Renal pelvis (tissue), 12 donors: ENCODE data around the gene MYH14. TPM values are rescaled to one million over a fixed set of nuclear protein-coding genes. Genes with fewer than 3 reads are reported as not detected.

Source experiments
- DNase-seq: peaks from one replicate; pipeline ENCODE4 v3.0.0-alpha.2; 2013
- long read RNA-seq, 16 experiments: transcript quantifications; one replicate each; lab custom pipeline, GENCODE V29; 2026
- polyA plus RNA-seq, 3 donors: library from polyadenylated mRNA; unstranded; fragments of 120-200 nt; gene quantifications; one replicate each; pipeline ENCODE4 v1.2.1, GENCODE V29; 2013; ENCODE audit not compliant: insufficient read length in 3 of 3

MYH14 gene
- polyA plus RNA-seq, result 10 to 100 TPM; 25.8 to 31.7 (median 27.2) TPM
- long read RNA-seq, donor 1, full-length matches to known transcripts, result 2 of 2 reads
- long read RNA-seq, donor 1, partial matches to known transcripts, result 0 of 2 reads
- long read RNA-seq, donor 1, other reads (novel, unspliced or antisense), result 0 of 2 reads
- long read RNA-seq, donor 2, transcript MYH14-207 (1 exons, 2,225 nt), result major isoform, 5 of 5 reads
- long read RNA-seq, donor 2, partial matches to known transcripts, result 0 of 5 reads
- long read RNA-seq, donor 2, other reads (novel, unspliced or antisense), result 0 of 5 reads
- long read RNA-seq, donor 3, partial matches to known transcripts, result 0 of 4 reads
- long read RNA-seq, donor 3, other reads (novel, unspliced or antisense), result 0 of 4 reads
- long read RNA-seq, donor 4, full-length matches to known transcripts, result 9 of 9 reads
- long read RNA-seq, donor 4, partial matches to known transcripts, result 0 of 9 reads
- long read RNA-seq, donor 4, other reads (novel, unspliced or antisense), result 0 of 9 reads
- long read RNA-seq, donor 5, partial matches to known transcripts, result 0 of 2 reads
- long read RNA-seq, donor 5, other reads (novel, unspliced or antisense), result 0 of 2 reads
- long read RNA-seq, donor 6, transcript MYH14-207 (1 exons, 2,225 nt), result major isoform, 5 of 6 reads
- long read RNA-seq, donor 6, partial matches to known transcripts, result 0 of 6 reads
- long read RNA-seq, donor 6, other reads (novel, unspliced or antisense), result 0 of 6 reads
- long read RNA-seq, donor 7, transcript MYH14-207 (1 exons, 2,225 nt), result major isoform, 8 of 9 reads
- long read RNA-seq, donor 7, partial matches to known transcripts, result 0 of 9 reads
- long read RNA-seq, donor 7, other reads (novel, unspliced or antisense), result 0 of 9 reads
- long read RNA-seq, donor 8, partial matches to known transcripts, result 0 of 1 reads
- long read RNA-seq, donor 8, other reads (novel, unspliced or antisense), result 0 of 1 reads
- long read RNA-seq, donor 9, full-length matches to known transcripts, result 3 of 3 reads
- long read RNA-seq, donor 9, partial matches to known transcripts, result 0 of 3 reads
- long read RNA-seq, donor 9, other reads (novel, unspliced or antisense), result 0 of 3 reads
- long read RNA-seq, donor 10, transcript MYH14-207 (1 exons, 2,225 nt), result major isoform, 8 of 9 reads
- long read RNA-seq, donor 10, partial matches to known transcripts, result 0 of 9 reads
- long read RNA-seq, donor 10, other reads (novel, unspliced or antisense), result 0 of 9 reads
- long read RNA-seq, donor 11, partial matches to known transcripts, result 0 of 4 reads
- long read RNA-seq, donor 11, other reads (novel, unspliced or antisense), result 0 of 4 reads
- long read RNA-seq, donor 12, partial matches to known transcripts, result 0 of 2 reads
- long read RNA-seq, donor 12, other reads (novel, unspliced or antisense), result 0 of 2 reads
- long read RNA-seq, donor 13, transcript MYH14-207 (1 exons, 2,225 nt), result major isoform, 7 of 7 reads
- long read RNA-seq, donor 13, partial matches to known transcripts, result 0 of 7 reads
- long read RNA-seq, donor 13, other reads (novel, unspliced or antisense), result 0 of 7 reads
- long read RNA-seq, donor 14, transcript MYH14-207 (1 exons, 2,225 nt), result major isoform, 9 of 10 reads
- long read RNA-seq, donor 14, partial matches to known transcripts, result 0 of 10 reads
- long read RNA-seq, donor 14, other reads (novel, unspliced or antisense), result 0 of 10 reads
- long read RNA-seq, donor 15, transcript MYH14-207 (1 exons, 2,225 nt), result major isoform, 14 of 14 reads
- long read RNA-seq, donor 15, partial matches to known transcripts, result 0 of 14 reads
- long read RNA-seq, donor 15, other reads (novel, unspliced or antisense), result 0 of 14 reads
- long read RNA-seq, donor 16, transcript MYH14-207 (1 exons, 2,225 nt), result major isoform, 6 of 6 reads
- long read RNA-seq, donor 16, partial matches to known transcripts, result 0 of 6 reads
- long read RNA-seq, donor 16, other reads (novel, unspliced or antisense), result 0 of 6 reads

GRCh38 chr19:50203281-50204080, at the start of gene MYH14:
Gene MYH14 (plus strand): TSS chr19:50203622. CDS start chr19:50210366, 6,744 bp downstream.
- DNase-seq, result peak; percentile 88

DNA sequence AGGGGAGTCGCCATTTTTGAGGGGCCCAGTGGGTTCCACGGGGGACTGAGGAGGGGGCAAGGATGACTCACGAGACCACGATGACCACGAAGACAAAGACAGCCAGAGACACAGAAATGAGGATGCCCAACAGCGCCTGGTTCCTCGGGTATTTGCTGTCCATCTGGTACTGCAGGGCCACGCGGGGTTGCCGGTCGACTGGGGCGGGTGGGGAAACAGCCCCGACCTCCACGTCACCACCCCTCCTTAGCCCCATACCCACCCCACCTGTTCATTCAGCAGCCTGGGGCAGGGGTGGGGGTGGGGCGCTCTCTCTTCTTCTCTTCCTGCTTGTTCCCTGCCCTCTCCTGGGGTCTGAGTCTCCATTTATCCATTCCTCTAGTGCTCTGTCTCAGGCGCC, 48.9 kb upstream of the MYH14 start:
- DNase-seq, result no peak

DNA sequence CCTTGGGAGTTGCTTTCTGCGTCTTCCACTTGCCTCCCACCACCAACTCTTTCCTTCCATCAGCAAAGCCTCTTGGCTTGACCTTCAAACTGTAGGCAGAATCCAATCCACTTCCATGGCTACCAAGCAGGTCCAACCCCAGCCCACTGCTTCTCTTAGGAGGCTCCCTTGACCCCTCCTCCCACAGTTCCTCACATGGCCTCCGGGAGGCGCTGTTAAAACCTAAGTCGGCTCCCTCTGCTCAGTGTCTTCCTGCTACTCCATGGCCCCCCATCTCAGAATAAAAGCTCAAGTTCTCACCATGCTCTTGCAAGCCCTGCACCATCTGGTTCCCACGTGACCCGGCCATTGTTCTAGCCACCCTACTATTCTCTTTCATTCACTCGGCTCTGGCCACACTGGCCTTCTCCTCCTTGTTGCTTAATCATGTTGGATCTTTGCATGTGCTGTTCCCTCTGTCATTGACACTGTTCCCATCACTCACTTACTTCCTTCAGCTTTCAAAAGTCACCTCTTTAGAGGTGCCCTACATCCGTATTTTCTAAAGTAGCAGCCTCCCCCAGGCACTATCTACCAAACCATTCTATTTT, 47.8 kb upstream of the MYH14 start:
- no peak for DNase-seq

DNA sequence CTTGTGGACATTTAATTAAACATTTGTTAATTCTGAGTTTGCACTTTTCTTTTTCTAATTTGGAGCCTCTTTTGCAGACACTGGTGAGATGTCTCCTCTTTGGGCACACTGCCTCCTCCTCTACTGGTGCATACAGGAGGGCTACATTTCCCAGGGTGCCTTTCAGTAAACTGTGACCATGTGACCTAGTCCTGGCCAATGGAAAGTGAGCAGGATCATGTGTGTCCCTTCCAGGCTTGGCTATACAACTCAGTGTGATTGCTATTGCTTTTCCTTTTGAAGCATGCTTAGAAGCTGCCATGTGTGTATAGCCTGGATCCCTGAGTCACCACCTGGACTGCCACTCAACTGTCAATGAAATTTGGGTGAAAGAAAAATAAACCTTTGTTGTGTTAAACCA, 44.8 kb upstream of the MYH14 start:
- no peak for DNase-seq

- no peak for DNase-seq
Observed at GRCh38 chr19:50159078-50159477, 44.3 kb upstream of the MYH14 start.

- no peak for DNase-seq
Observed at GRCh38 chr19:50162988-50163387, 40.4 kb upstream of the MYH14 start, which contains the start of gene IZUMO2. Gene IZUMO2 (minus strand): TSS chr19:50163281. CDS start chr19:50163194, 87 bp downstream.

GRCh38 chr19:50167314-50167721, 36.1 kb upstream of the MYH14 start:
- peak; percentile 81 for DNase-seq

DNA sequence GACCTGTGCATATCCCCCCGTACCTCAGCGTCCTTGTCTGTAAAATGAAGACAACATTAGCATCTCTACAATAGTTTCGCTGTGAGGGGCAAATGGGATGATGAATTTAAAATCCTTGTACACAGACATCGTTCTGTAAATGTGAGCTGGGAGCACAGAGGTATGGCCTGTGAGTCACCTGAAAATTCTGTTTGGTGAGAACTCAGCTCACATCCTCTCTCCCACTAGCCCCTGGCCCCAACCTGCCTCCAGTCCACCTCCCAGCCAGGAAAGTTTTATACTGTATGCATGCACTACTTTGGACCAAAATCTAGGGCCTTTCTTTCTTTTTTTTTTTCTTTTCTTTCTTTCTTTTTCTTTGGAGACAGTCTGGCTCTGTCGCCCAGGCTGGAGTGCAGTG, 31.7 kb upstream of the MYH14 start:
- DNase-seq, result no peak

DNA sequence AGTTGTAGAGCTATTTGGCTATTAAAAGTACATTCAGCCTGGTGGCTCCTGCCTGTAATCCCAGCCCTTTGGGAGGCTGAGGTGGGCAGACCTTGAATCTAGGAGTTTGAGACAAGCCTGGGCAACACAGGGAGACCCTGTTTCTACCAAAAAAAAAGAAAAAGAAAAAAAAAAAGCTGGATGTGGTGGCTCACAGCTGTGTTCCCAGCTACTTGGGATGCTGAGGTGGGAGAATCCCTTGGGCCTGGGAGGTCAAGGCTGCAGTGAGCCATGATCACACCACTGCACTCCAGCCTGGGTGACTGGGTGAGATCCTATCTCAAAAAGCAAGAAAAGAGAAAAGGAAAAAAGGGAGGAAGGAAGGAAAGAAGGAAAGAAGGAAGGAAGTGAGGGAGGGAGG, 30.7 kb upstream of the MYH14 start:
- DNase-seq, result no peak

GRCh38 chr19:50173127-50173526, 30.3 kb upstream of the MYH14 start:
- DNase-seq, result no peak

DNA sequence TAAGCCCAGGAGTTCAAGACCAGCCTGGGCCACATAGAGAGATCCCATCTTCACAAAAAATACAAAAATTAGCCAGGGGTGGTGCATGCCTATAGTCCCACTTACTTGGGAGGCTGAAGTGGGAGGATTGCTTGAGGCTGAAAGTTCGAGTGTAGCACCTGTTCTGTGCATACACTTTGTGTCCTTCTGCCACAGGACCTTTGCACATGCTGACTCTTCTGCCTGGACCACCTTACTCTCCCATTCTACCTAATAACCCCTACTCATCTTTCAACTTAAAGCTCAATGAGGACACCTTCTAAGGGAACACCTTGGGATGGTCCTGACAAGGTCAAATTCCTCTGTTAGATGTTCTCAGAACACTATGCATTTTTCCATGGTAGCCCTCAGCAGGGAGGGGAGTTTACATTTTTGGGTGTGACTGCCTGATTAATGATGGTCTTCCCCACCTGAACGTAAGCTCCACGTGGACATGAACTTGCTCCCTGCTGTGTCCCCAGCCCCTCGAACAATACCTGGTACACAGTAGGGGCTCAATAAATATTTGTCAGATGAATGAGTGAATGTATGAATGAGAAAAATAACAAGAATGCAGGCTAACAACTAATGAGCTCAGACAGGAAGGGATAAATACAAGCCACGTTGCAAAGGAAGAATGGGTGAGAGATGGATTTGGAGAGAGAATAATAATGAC, 29.2 kb upstream of the MYH14 start:
- DNase-seq, result no peak

DNA sequence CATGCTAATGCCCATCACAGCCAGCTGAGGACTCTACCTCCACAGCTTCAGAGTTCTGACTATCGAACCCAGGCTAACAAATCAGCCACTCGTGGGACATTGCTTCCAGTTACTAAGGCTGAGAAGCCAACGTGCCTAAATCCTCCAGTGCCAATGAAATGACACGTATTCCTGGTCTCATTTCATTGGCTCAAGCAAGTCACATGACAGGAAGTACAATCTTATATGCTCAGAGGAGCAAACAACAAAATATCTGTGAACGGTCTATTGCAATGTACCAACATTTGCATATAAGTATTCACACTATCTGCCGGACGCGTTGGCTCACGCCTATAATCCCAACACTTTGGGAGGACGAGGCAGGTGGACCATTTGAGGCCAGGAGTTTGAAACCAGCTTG, 27.5 kb upstream of the MYH14 start:
- no peak for DNase-seq

DNA sequence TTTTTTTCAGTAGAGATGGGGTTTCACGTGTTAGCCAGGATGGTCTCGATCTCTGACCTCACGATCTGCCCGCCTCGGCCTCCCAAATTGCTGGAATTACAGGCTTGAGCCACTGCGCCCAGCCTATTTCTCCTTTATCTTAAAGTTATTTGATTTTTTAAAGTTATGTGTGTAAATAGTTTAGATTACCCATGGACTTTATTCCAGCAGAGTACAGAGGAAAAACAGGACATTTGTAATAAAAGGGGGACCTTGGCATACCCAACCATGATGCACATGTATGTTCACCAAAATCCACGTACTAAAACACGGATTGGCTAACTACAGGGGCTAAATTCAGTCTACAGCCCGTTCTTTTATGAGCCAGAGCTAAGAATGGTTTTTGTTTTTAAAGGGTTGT, 26.6 kb upstream of the MYH14 start:
- DNase-seq, result no peak

DNA sequence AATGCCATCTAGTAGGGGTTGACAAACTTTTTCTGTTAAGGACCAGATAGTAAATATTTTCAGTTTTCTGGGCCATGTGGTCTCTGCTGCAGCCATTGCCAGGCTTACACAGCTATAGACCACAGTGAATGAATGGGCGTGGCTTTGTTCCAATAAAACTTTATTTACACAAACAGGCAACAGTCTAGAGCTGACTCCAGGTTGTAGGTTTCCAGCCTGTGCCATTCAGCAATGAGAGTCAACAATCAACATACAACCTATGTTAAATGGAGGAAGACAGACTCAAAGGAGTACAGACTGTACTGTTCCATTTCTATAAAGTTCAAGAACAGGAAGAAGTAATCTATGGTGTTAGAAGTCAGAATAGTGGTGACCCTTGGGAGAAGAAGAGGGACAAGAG, 25.1 kb upstream of the MYH14 start:
- no peak for DNase-seq

DNA sequence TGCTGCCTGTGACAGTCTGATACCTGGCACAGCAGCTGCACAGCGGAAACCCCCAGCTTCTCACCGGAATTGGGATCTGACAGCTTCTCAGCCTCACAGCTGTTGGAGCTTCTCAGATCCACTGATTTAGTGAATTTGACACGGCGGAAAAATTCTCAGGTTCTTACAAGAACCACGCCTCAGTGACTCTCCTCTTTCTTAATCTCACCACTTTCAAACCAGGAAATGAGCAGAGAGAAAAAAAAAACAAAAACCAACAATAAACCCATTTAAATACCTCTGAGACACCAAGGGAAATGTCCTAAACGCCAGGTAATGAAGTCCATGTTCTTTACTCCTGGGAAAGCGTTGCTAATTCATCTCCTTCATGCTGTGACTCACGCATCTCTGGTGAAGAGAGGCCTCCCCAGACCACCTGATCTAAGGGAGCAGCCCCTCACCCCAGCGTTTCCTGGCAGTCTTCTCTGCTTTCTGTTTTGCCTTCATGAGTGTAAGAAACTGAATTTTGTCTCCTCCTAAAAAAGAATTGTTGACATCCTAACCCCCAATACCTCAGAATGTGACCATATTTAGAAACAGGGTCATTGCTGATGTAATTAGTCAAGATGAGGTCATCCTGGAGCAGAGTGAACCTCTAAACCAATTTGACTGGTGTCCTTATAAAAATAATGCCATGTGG, 24.4 kb upstream of the MYH14 start:
- DNase-seq, result no peak

- no peak for DNase-seq
Observed at GRCh38 chr19:50181121-50181520, 22.3 kb upstream of the MYH14 start.

- no peak for DNase-seq
Observed at GRCh38 chr19:50184196-50184595, 19.2 kb upstream of the MYH14 start.

- DNase-seq, result no peak
Observed at GRCh38 chr19:50187937-50188336, 15.5 kb upstream of the MYH14 start.
